BJ (cell line): ENCODE data around the gene PNPLA7. TPM values are rescaled to one million over a fixed set of nuclear protein-coding genes. Genes with fewer than 3 reads are reported as not detected.

Experiments used
- CTCF ChIA-PET: fragments of 350-600 bp; formaldehyde crosslinking; extraction: SDS; loops from one replicate; lab custom pipeline; 2021; ENCODE audit warnings: antibody characterized with exemption, inconsistent platforms; lab: Yijun Ruan, JAX
- POLR2A ChIA-PET: fragments of 300-600 bp; sonication (Branson Sonifier 250); formaldehyde crosslinking; extraction: SDS; loops from one replicate; lab custom pipeline; 2021; ENCODE audit warnings: antibody characterized with exemption; lab: Charles Lee
- DNase-seq: peaks from one replicate; pipeline ENCODE4 v3.0.0-alpha.2; 2011; ENCODE audit warnings: low read depth
- H3K27me3 ChIP-seq: 2 replicates; pipeline ENCODE4 v1.6.0; 2011; ENCODE audit warnings: low read length; ENCODE audit not compliant: control insufficient read depth, insufficient read depth
- H3K36me3 ChIP-seq: 2 replicates; pipeline ENCODE4 v1.5.1; 2011; ENCODE audit warnings: low read length; ENCODE audit not compliant: control insufficient read depth, insufficient read depth
- H3K4me3 ChIP-seq: 2 replicates; pipeline ENCODE4 v1.5.1; 2011; ENCODE audit warnings: low read depth, mild to moderate bottlenecking, control low read depth, low read length
- CTCF ChIP-seq: IDR thresholded peaks from 2 replicates; pipeline ENCODE4 v1.5.1; 2011; ENCODE audit warnings: low read depth, mild to moderate bottlenecking, control low read depth, inconsistent platforms, low read length, moderate library complexity; ENCODE audit not compliant: insufficient read depth
- polyA plus RNA-seq: library from polyadenylated mRNA; depleted of rRNA; stranded (reverse); fragments of >200 nt; gene quantifications from 2 replicates; pipeline ENCODE4 v1.2.3, GENCODE V29; 2011

The PNPLA7 gene
- polyA plus RNA-seq, 1 experiment: 0.63 TPM

GRCh38 chr9:137449931-137450538, 100.2 kb downstream of the PNPLA7 start:
- TF ChIP-seq CTCF: no peak

GRCh38 chr9:137449081-137449844, 100.9 kb downstream of the PNPLA7 start:
- POLR2A ChIA-PET: no interaction called here
- Histone ChIP-seq H3K36me3 (peaks cover 18% of the 10 kb centered on the region), H3K27me3 (no peaks in the 10 kb centered on the region), H3K4me3 (no peak overlapping the region)
- TF ChIP-seq CTCF: no peak
- DNase-seq: no peak
- CTCF ChIA-PET: interaction anchor here (0.8 kb wide), 1 partner anchor 26 kb away, joined by 4 read pairs; the partner anchor contains the start of genes EXD3 and NOXA1

More at GRCh38 chr9:137449931-137450538, 100.2 kb downstream of the PNPLA7 start:
- CTCF ChIA-PET: no interaction called here
- no peak for DNase-seq
- Histone ChIP-seq H3K4me3 (no peak overlapping the region), H3K27me3 (no peaks in the 10 kb centered on the region), H3K36me3 (peaks cover 19% of the 10 kb centered on the region)
- POLR2A ChIA-PET: no interaction called here

GRCh38 chr9:137448602-137448962, 101.6 kb downstream of the PNPLA7 start:
- CTCF ChIA-PET: interaction anchor here (0.5 to 1.3 kb wide), 3 partner anchors 26 to 83 kb away, joined by 3 to 5 read pairs (median 4); partner anchors contain the start of genes EXD3 and NOXA1
- TF ChIP-seq CTCF: no peak
- no peak overlapping the region for H3K4me3 ChIP-seq
- no peak for DNase-seq
- POLR2A ChIA-PET: no interaction called here
- no peaks in the 10 kb centered on the region for H3K27me3 ChIP-seq
- peaks cover 18% of the 10 kb centered on the region for H3K36me3 ChIP-seq

GRCh38 chr9:137447722-137448601, 102.2 kb downstream of the PNPLA7 start:
- H3K36me3 ChIP-seq: peaks cover 16% of the 10 kb centered on the region
- POLR2A ChIA-PET: no interaction called here
- no peak overlapping the region for H3K4me3 ChIP-seq
- no peak for TF ChIP-seq CTCF
- CTCF ChIA-PET: interaction anchor here (0.5 to 1.3 kb wide), 3 partner anchors 21 to 84 kb away, joined by 3 to 5 read pairs (median 3); partner anchors contain the start of gene EXD3
- no peaks in the 10 kb centered on the region for H3K27me3 ChIP-seq
- no peak for DNase-seq
